C4-2B (cell line): ENCODE data around the gene MED4.

Source experiments
- CTCF ChIP-seq: fragments of 450-650 bp; conservative IDR thresholded peaks from 2 replicates; pipeline ENCODE4 v1.5.1; 2017; ENCODE audit warnings: mild to moderate bottlenecking
- ZFX ChIP-seq: fragments of 450-650 bp; IDR thresholded peaks from 2 replicates; pipeline ENCODE4 v1.6.1; 2017

- TF ChIP-seq CTCF, result no peak
- no peak for TF ChIP-seq ZFX
Measured at GRCh38 chr13:48113756-48114130, 18.8 kb upstream of the MED4 start.
